IPS-20b (cell line): ENCODE measurements around the gene PALMD.

Source experiments
- H3K27ac ChIP-seq: one replicate; pipeline ENCODE4 v1.5.1; 2013; ENCODE audit warnings: low read length
- H3K27me3 ChIP-seq: 2 replicates; pipeline ENCODE4 v1.6.1; 2013; ENCODE audit warnings: mild to moderate bottlenecking, low read length, inconsistent platforms; ENCODE audit not compliant: insufficient read depth
- H3K36me3 ChIP-seq: 2 replicates; pipeline ENCODE4 v1.6.1; 2013; ENCODE audit warnings: low read depth, mild to moderate bottlenecking, inconsistent platforms, low read length, moderate library complexity; ENCODE audit not compliant: insufficient read depth
- H3K4me1 ChIP-seq: 2 replicates; pipeline ENCODE4 v1.6.1; 2013; ENCODE audit warnings: mild to moderate bottlenecking, control low read depth, inconsistent platforms, low read length, moderate library complexity; ENCODE audit not compliant: insufficient read depth
- H3K4me3 ChIP-seq: 2 replicates; pipeline ENCODE4 v1.5.1; 2013; ENCODE audit warnings: mild to moderate bottlenecking, low read length, inconsistent platforms
- H3K9ac ChIP-seq: 2 replicates; pipeline ENCODE4 v1.6.1; 2013; ENCODE audit warnings: low read depth, mild to moderate bottlenecking, inconsistent platforms, low read length, moderate library complexity
- H3K9me3 ChIP-seq: 2 replicates; pipeline ENCODE4 v1.6.1; 2013; ENCODE audit warnings: mild to moderate bottlenecking, low read depth, low read length, inconsistent platforms; ENCODE audit not compliant: insufficient read depth

The PALMD gene

DNA sequence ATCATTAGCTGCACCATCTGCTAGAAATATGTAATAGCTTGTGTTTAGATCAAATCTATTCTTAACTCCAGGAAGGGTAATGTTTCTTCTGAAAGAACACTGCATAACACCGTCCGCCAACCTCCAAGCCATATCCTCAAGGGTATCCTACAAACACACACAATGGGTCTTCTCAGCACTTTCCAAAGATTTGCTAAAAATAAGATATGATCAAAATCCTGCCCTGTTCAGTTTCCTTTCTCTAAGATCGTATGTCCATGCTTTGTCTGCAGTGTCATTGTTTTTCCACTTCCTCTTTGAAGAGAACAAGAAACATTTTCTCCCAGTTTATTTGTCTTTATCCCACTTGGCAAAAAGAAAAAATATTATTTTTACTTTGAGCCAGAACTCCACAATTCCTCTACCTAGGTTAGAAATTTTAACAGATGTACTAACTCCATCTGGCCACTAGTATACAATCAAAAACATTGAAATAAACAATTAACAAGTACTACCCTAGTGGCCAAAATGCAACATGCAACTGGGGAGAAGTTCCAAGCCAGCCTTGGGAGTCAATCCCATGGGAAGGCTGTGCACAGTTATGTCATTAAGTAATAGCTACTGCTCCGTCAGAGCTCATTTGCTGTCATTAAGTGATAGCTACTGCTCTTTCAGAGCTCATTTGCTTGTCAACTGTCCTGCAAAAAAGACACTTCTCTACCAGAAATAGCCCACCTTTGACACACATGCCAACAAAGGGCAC is 82.8 kb downstream of the PALMD start:
- no peaks in the 10 kb centered on the region for H3K9me3 ChIP-seq
- peaks cover 7% of the 10 kb centered on the region; the same call in 1 of the 2 replicates for H3K4me1 ChIP-seq
- no peak overlapping the region for H3K27ac ChIP-seq
- H3K27me3 ChIP-seq: no peaks in the 10 kb centered on the region
- no peaks in the 10 kb centered on the region for H3K36me3 ChIP-seq
- no peak overlapping the region for H3K9ac ChIP-seq
- H3K4me3 ChIP-seq: no peak overlapping the region

DNA sequence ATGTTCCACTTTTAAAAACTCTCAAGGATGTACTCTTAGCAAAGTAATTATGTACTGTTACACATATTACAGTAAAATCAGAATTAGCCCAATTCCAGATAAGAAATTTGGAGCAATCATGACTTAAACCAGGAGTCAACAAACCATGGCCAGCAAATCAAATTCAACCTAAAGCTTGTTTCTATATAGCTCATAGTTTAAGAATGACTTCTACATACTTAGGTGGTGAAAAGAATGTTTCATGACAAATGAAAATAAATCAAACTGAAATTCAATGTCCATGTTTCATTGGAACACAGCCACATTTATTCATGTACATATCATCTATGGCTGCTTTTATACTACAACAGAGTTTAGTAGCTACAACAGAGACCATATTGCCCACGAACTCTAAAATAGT is 85.5 kb downstream of the PALMD start:
- H3K4me3 ChIP-seq: no peak overlapping the region
- no peak overlapping the region for H3K27ac ChIP-seq
- no peak overlapping the region for H3K9ac ChIP-seq
- H3K9me3 ChIP-seq: no peaks in the 10 kb centered on the region
- no peaks in the 10 kb centered on the region for H3K36me3 ChIP-seq
- H3K27me3 ChIP-seq: no peaks in the 10 kb centered on the region
- peaks cover 4% of the 10 kb centered on the region; the same call in 1 of the 2 replicates for H3K4me1 ChIP-seq

DNA sequence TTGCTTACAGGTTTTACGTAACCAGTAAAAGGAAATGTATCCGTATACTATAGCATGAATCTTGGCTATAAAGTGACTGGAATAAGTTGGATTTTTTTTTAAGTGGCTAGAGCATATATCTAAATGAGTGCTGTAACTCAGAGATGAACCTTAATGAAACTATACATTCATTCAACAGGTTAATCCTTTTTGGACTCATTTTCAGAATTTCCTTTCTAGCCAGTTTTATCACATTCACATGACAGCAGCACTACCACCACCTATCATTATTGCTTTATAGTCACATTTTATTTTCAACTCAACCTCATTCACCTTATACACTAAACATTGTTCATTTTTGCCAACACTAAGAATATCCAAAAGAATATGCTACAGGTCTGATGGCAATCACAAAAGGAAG is 89.9 kb downstream of the PALMD start:
- no peaks in the 10 kb centered on the region for H3K27me3 ChIP-seq
- H3K36me3 ChIP-seq: no peaks in the 10 kb centered on the region; the same call in 1 of the 2 replicates
- H3K4me3 ChIP-seq: no peak overlapping the region
- no peak overlapping the region for H3K27ac ChIP-seq
- no peaks in the 10 kb centered on the region for H3K9me3 ChIP-seq
- no peak overlapping the region for H3K9ac ChIP-seq
- no peaks in the 10 kb centered on the region for H3K4me1 ChIP-seq

DNA sequence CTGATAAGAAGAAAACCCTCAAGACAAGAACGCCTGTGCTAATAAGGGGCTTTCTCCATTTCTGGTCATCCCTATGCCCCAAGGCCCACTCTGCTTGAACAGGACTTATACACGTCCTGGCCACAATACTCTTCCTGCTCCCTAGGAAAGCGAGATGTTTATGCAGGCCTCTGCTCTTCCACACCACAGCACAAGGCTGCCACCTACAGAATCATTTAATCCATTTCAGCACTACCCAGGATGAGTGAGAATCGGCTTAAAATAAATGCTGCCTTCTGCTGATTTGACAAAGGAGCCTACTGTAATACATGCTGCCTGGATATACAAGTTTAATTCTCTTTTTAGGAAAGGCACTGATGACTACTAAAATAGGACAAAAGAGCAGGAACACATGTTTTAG is 91.1 kb downstream of the PALMD start:
- Histone ChIP-seq H3K36me3 (peaks cover 6% of the 10 kb centered on the region), H3K27ac (no peak overlapping the region), H3K4me3 (no peak overlapping the region), H3K9me3 (no peaks in the 10 kb centered on the region), H3K4me1 (no peaks in the 10 kb centered on the region), H3K9ac (no peak overlapping the region), H3K27me3 (no peaks in the 10 kb centered on the region)

DNA sequence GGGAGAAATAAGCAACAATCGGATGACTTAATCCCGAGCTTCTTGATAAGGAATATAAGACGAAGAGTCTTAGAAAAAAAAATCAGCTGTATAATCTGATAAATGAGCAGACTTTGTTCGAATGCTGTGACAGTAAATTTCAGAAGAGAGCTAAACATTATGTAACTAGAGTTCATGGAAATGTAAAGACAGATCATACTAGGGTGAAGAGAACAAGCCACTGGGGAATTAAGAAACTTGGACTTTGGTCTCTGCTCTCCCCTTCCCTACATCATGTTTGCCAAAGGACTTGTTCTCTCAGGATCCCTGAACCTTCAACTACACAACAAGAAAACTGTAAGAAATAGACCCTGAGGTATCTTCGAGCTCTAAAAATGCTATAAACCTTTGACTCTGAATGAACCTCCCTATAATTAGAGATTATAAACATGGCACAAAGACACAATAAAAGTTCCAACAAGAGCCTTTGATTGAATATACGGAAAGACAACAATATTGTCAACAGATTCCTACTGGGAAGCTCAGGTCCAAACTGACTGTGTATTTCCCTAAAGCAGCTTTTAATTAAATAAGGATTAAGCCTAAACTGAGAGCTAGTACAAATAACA is 93.0 kb downstream of the PALMD start:
- H3K27ac ChIP-seq: no peak overlapping the region
- no peak overlapping the region for H3K4me3 ChIP-seq
- H3K9ac ChIP-seq: no peak overlapping the region
- H3K36me3 ChIP-seq: peaks cover 12% of the 10 kb centered on the region
- H3K4me1 ChIP-seq: no peaks in the 10 kb centered on the region
- no peaks in the 10 kb centered on the region for H3K27me3 ChIP-seq
- no peaks in the 10 kb centered on the region for H3K9me3 ChIP-seq

DNA sequence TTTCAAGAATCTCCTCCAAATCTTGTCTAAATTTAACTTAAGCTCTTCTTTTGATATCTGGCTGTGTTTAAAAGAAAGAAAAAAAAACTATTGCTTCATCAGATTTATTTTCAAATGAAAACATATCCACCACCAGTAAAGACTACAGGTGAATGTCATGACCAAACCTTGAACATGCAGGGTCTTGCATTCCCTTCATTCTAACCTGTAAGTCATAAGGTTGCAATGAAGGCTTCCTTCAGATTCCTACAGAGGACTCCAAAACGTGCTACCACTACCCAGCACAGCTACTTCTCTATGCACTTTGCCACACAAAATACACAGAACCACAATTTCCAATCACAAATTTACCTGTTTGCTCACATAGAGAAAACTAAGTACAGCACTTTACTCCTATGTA is 94.2 kb downstream of the PALMD start:
- no peak overlapping the region for H3K27ac ChIP-seq
- no peaks in the 10 kb centered on the region for H3K9me3 ChIP-seq
- no peak overlapping the region for H3K9ac ChIP-seq
- no peaks in the 10 kb centered on the region for H3K27me3 ChIP-seq
- H3K36me3 ChIP-seq: peaks cover 12% of the 10 kb centered on the region
- no peaks in the 10 kb centered on the region for H3K4me1 ChIP-seq
- H3K4me3 ChIP-seq: no peak overlapping the region
